GM19023 (cell line): ENCODE measurements around the gene TRIM29.
"Not testable (repeated sequence)": the region's sequence is repeated elsewhere in the genome, so short reads cannot be mapped to it uniquely, and the experiment has no call there.

Experiments
- ATAC-seq: cut with Tn5 transposase; IDR thresholded peaks from one replicate; pipeline ENCODE4 v1.9.1; 2021; ENCODE audit warnings: mild to moderate bottlenecking, moderate library complexity; ENCODE audit not compliant: unreplicated experiment

The TRIM29 gene

GRCh38 chr11:120137611-120138521 lies at the start of gene TRIM29:
TRIM29 (minus strand) TSS chr11:120138113; CDS start chr11:120138031, 82 bp downstream.
- no peak for ATAC-seq

GRCh38 chr11:120186774-120187591 lies 49.1 kb upstream of the TRIM29 start:
- ATAC-seq, result peak; percentile 61

GRCh38 chr11:120186456-120186773 lies 48.5 kb upstream of the TRIM29 start:
- no peak for ATAC-seq

- no peak for ATAC-seq
Observed at GRCh38 chr11:120185706-120186455, 48.0 kb upstream of the TRIM29 start.

GRCh38 chr11:120184946-120185705 lies 47.2 kb upstream of the TRIM29 start:
- no peak for ATAC-seq

- ATAC-seq, result no peak
Observed at GRCh38 chr11:120184371-120184945, 46.5 kb upstream of the TRIM29 start.

- ATAC-seq, result no peak
Observed at GRCh38 chr11:120183701-120184141, 45.8 kb upstream of the TRIM29 start.

GRCh38 chr11:120182790-120183491 lies 45.0 kb upstream of the TRIM29 start:
- no peak for ATAC-seq

GRCh38 chr11:120182372-120182771 lies 44.5 kb upstream of the TRIM29 start:
- no peak for ATAC-seq

- ATAC-seq, result no peak
Observed at GRCh38 chr11:120181376-120181975, 43.6 kb upstream of the TRIM29 start.

- ATAC-seq, result no peak
Observed at GRCh38 chr11:120180551-120181232, 42.8 kb upstream of the TRIM29 start.

- not testable (repeated sequence) for ATAC-seq
Observed at GRCh38 chr11:120180063-120180462, 42.1 kb upstream of the TRIM29 start.

- ATAC-seq, result no peak
Observed at GRCh38 chr11:120179057-120179672, 41.3 kb upstream of the TRIM29 start.

GRCh38 chr11:120178561-120179056 lies 40.7 kb upstream of the TRIM29 start:
- no peak for ATAC-seq

- no peak for ATAC-seq
Observed at GRCh38 chr11:120174866-120175265, 37.0 kb upstream of the TRIM29 start.

- ATAC-seq, result no peak
Observed at GRCh38 chr11:120173807-120174206, 35.9 kb upstream of the TRIM29 start.

- no peak for ATAC-seq
Observed at GRCh38 chr11:120173019-120173705, 35.2 kb upstream of the TRIM29 start.
